NCI-H2171 treated with DMSO at 0.1 percent for 48 hours (cell line): ENCODE data around the gene OR4D2.
"Not testable (repeated sequence)": the region's sequence is repeated elsewhere in the genome, so short reads cannot be mapped to it uniquely, and the experiment has no call there.

Experiments
- DNase-seq: peaks from one replicate; lab custom pipeline; 2025; lab: John Stamatoyannopoulos, UW

The OR4D2 gene

DNA sequence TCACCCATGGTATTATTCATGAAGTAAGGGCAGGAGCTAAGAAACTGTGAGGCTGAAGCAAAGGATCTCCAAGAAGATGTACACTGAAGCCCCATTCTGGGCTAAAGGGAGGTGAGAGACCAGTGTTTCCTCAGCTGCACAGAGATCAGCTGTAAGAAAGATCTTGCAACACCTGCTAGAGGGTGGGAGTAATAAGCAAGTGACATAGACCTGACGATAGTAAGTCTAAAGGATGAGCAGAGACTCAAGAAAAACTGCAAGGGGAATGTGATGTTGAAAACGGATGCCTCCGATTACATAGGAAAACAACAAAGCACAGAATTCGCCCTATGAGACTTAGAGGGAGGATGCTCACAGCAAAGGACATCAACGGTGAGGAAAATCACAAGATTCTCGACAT is at the start of gene OR4D2:
Gene OR4D2, plus strand, starts transcription at position 301 of the 400 bp plus-strand sequence. CDS start 2,674 bp downstream, outside the sequence.
- no peak for DNase-seq

DNA sequence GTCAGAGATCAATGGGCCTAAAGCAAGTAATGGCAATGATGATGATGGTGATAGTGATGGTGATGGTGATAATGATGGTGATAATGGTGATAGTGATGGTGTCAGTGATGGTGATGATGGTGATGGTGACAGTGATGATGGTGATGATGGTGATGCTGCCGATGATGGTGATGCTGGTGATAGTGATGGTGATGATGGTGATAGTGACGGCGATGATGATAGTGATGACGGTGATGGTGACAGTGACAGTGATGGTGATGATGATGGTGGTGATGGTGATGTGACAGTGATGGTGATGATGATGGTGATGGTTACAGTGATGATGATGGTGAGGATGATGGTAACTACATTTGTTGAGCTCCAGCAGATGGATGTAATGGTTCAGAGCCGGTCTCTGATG is 49.4 kb upstream of the OR4D2 start:
- no peak for DNase-seq

DNA sequence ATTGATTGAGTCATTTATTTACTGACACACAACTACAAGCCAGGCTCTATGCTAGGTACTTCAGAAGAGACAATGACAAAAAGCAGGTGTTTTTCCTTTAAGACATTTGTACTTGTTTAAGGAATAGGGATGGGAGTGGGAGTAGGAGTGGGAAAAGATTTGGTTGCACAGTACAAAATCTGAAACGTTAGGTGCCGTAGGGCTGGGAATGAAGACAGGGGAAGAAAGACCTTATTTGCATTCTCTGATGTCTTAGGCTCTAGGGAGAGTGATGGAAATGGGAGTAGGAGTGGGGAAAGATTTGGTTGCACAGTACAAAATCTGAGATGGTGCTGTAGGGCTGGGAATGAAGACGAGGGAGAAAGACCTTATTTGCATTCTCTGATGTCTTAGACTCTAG is 47.3 kb upstream of the OR4D2 start:
- no peak for DNase-seq

DNA sequence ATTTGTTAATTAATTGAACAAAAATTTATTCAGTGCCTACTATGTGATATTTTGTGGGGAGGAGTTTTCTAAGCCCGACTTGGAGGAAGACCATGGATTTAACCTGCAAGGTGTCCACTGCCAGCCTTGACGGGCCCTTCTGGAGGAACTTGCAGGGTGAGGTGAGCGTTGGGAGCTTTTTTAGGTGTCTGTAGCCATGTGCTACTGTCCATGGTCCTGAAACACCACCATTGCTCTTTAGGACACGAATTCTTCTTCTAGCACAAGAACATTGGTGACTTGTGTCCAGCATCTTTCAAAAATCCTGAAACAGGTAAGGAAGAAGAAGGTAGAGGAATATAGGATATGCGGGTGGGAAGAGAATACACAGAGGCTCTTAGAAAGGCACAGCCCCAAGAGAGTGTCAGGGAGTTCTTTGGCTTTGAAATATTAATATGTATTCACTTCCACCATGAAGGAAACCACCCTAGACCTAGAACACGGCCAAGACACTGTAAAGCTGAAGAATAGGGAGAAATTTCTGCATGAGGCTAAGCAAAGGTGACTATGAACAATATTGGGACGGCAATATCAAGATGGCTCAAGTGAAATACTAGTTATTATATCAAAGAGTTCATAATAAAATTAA is 46.5 kb upstream of the OR4D2 start:
- no peak for DNase-seq

DNA sequence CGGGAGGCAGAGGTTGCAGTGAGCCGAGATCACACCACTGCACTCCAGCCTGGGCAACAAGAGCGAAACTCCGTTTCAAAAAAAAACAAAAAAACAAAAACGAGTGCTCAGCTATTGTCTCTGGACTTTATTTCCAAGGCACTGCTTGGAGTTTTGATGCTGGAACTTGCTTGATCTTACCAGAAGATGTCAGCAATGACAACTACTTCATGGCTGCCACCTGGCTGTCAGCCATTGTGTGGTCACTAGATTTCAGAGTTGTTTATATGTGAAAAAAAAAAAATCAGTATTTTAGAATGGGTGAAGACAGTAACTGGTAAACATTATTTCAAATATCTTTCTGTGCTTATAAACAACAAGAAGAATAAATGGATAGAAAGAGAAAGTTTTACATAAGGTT is 44.9 kb upstream of the OR4D2 start:
- DNase-seq: peak; percentile 77

DNA sequence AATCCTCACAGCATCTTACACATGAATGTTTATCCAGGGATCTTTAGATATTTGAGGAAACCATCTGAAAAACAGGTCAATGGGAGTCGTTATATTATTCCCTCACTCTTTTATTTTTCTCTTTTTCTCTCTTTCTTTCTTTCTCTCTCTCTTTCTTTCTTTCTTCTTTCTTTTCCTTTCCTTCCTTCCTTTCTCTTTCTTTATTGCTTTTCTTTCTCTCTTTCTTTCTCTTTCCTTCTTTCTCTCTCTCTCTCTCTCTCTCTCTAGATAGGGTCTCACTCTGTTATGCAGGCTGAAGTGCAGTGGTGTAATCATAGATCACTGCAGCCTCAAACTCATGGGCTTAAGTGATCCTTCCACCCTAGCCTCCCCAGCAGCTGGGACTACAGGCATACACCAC is 38.9 kb upstream of the OR4D2 start:
- DNase-seq: no peak

GRCh38 chr17:58132697-58133096 is 34.1 kb upstream of the OR4D2 start:
- not testable (repeated sequence) for DNase-seq

GRCh38 chr17:58136669-58137279 is 30.0 kb upstream of the OR4D2 start:
- no peak for DNase-seq

DNA sequence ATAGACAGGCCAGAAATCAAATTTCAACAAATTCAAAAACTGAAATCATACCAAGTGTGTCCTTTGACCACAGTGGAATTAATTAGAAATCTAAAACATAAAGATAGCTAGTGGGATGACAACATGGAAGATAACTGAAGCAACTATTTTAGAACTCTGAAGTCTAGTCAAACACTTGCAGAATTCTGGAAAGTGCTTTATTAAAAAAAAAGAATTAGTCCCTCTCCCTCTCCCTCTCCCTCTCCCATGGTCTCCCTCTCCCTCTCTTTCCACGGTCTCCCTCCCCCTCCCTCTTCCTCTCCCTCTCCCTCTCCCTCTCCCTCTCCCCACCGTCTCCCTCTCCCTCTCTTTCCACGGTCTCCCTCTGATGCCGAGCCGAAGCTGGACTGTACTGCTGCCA is 25.3 kb upstream of the OR4D2 start:
- DNase-seq: no peak

- not testable (repeated sequence) for DNase-seq
Measured at GRCh38 chr17:58143335-58143734, 23.4 kb upstream of the OR4D2 start.

DNA sequence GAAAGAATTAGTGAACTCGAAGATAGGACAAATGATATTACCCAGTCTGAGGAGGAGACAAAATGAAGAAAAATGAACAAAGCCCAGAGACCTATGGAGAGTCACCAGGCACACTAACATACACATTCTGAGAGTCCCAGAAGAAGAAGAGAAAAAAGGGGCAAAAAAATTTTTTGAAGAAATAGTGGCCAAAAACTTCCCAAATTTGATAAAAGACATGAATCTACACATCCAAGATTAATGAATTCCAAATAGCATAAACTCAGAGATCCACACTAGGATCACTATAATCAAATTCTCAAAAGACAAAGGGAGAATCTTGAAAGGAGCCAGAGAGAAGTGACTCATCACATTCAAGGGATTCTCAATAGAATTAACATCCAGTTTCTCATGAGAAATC is 22.0 kb upstream of the OR4D2 start:
- DNase-seq: no peak

GRCh38 chr17:58147930-58148434 is 18.8 kb upstream of the OR4D2 start, which contains the start of gene OR4D1:
Gene OR4D1 (plus strand): TSS chr17:58148384. CDS start chr17:58155154, 6,770 bp downstream.
- no peak for DNase-seq

DNA sequence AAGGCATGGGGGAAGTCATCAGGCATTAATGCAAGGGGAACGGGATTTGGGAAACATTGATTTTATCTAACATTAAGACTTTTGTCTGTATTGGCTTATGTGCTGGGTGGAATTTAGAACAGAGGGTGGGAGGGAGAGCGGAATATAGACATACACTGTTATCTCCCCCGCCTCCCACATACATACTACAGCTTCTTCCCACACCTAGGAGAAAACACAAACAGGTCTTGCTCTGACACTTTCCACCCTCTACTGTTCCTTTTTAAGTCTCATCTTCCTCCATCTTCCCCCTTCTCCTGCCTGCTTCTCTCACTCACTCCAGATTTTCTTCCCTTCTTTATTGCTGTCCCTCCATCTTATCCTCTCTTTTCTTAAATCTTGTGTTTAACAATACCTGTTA is 18.2 kb upstream of the OR4D2 start:
- no peak for DNase-seq

DNA sequence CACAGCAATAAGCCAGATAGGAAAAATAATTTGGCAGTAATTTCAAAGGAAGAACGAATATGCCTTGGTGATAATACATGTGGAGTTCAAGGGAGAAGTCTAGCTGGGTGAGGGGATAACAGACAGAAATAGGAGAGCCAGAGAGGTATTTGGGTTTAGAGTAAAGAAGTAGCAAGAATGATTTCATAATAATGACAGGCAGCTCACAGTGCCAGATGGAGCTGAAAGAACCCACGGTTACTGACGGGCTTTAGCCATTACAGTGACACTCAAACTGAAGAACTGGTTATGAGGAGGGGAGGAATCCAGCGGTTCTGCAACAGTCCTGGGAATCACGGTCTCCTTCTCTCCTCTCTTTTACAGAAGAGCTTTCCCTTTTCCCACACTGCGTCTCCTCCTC is 16.4 kb upstream of the OR4D2 start:
- no peak for DNase-seq

DNA sequence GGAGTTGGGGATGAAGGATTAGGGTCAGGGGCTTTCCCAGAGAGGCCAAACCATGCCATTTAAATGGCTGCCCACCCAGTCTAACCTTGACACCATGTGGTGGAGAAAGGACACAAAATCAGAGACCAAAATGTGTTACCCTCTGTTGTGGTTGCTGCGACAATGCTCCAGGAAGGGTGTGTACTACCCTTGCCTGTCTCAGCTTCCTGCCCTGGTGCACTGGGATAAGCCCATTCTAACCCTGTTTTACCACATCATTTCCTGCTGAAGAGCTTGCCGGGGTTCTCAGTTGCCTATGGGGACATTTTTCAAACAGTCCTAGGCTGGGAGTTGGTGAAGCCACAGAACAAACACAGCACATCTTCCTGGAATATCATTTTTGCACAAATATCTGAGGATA is 13.7 kb upstream of the OR4D2 start:
- DNase-seq: no peak

DNA sequence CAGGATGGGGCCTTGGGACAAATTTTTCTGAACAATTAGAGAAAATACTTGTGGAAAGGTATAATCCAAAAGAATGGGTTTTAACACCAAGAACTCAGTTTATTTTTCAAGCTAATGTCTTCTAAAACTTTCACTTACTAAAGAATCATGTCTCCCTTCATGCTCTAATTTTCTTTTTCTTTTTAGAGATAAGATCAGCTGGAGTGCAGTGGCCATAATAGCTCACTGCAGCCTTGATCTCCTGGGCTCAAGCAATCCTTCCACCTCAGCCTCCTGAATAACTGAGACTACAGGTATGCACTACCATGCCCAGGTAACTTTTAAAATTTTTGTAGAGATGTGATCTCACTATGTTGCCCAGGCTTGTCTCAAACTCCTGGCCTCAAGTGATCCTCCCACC is 13.1 kb upstream of the OR4D2 start:
- DNase-seq: no peak

DNA sequence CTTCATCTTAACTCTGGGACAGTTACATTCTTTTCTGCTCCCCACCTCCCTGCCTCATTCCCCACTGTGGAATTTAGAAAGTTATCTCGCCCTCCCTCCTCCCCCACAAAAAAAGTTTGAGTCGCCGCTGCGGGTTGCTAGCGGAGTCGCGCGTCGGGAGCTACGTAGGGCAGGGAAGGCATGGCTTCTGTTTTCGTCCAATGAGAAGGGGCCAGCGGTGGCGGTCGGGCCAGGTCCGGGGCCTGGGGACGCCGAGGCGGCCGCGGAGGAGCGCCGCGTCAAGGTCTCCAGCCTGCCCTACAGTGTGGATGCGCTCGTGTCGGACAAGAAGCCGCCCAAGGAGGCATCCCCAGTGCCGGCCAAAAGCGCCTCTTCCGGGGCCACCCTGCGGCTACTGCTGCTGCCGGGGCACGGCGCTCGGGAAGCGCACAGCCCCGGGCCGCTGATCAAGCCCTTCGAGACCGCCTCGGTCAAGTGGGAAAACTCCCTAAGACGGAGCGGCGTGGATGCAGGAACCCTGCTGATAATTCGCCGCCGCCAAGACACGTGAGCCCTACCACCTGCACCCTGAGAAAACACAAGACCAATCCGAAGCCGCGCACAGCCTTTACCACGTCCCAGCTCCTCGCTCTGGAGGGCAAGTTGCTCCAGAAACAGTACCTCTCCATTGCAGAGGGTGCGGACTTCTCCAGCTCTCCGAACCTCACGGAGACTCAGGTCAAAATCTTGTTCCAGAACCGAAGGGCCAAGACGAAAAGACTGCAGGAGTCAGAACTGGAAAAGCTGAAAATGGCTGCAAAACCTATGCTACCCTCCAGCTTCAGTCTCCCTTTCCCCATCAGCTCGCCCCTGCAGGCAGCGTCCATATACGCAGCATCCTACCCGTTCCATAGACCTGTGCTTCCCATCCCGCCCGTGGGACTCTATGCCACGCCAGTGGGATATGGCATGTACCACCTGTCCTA is 9.7 kb upstream of the OR4D2 start:
- peak; percentile 80 for DNase-seq

DNA sequence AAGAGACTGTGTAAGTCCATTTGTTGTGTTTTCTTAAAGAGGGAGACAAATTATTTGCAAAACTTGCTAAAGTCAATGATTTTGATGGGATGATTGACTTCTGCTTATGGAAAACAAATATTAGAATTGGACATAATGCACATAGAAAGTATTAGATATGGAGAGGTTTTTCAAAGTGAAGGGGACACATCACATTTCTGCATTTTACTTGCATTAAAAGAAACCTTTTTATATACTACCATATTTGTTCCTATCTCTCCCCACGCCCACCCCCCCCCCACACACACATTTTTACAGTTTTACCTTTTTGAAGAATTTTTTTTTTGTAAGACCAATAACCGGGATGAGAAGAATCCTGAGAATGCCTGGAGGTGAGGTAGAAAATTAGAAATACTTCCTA is 8.6 kb upstream of the OR4D2 start:
- DNase-seq: no peak

- no peak for DNase-seq
Measured at GRCh38 chr17:58161566-58161965, 5.2 kb upstream of the OR4D2 start.

DNA sequence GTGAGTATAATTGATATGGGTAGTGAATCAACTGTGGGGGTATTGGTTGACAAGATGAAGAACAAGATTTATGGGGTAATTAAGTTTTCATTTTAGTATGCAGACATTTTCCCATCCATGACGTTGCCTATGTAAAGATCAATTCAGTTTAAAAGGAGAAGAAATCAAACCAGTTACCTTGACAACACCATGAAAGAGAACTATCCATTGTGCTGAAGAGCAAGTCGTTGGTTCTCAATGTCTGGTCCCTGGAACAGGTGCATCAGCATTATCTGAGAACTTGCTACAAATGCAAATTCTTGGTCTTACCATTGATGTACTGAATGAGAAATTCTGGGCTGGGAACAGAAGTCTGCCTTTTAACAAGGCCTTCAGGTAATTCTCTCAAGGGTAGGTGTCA is 801 bp upstream of the OR4D2 start:
- no peak for DNase-seq

DNA sequence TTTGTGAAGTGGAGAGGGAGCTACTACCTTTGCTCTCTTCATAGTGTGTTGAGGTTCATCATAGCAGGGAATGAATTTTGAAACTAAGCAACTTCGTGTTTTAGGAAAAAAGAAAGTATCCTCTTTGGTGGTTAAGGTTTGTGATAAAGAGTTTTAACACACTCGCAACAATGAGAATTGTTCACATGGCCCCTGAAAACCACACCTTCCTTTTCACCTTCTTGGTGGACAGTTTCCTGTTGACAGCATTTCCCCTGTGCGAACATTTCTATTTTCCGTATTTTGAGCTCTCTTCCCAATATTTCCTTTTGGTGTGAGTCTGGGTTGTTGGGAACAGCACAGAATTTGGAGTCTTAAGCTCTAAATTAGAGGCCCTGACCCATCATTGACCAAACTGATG is 3.8 kb downstream of the OR4D2 start:
- DNase-seq: no peak

DNA sequence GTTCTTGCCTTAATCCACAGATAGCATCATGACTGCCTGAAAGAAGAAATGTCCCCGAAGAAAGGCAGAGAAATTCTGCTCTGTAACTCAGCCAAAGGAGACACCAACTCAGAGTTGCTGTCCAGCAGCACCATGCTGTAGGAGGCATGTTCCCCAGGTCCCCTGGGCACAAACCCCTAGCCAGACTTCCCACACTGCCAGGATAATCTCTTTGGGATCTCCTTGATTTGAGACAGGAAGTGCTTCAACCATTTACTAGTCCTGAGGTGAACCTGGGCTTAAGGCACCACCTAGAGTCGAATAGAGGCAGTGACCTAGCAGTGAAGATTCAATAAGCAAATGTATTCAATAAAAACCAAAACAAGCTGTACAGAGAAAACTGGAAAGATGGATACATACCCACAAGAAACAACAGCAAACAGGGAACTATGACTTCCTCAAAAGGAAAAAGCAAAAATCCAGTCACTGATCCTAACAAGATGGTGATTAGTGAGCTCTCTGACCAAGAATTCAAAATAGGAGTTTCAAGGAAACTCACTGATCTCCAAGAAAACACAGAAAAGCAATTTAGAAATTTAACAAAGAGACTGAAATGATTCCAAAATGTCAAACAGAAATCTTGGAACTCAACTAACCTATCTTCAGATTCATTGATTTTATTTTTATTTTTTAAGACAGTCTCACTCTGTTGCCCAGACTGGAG is 5.7 kb downstream of the OR4D2 start:
- DNase-seq: peak; percentile 50
